CD4-positive, alpha-beta memory T cell (primary cell): Measurements from ENCODE around the gene AMN. TPM values are rescaled to one million over a fixed set of nuclear protein-coding genes. Genes with fewer than 3 reads are reported as not detected.

Source experiments
- CTCF ChIA-PET: fragments of 350-600 bp; sonication (Branson Sonifier 250); formaldehyde crosslinking; loops from one replicate; lab custom pipeline; 2021; ENCODE audit warnings: inconsistent platforms; ENCODE audit not compliant: partially characterized antibody; lab: Charles Lee
- POLR2A ChIA-PET: fragments of 350-600 bp; sonication (Branson Sonifier 250); formaldehyde crosslinking; loops from one replicate; lab custom pipeline; 2021; ENCODE audit not compliant: partially characterized antibody; lab: Charles Lee
- DNase-seq, 5 donors: peaks; one replicate each; pipeline versions ENCODE4 v3.0.0 to v3.0.0-alpha.2; 2020 to 2022; ENCODE audit warnings: mixed read lengths in 1 of 5
- H3K27ac ChIP-seq: one replicate; pipeline ENCODE4 v1.7.0; 2013; ENCODE audit warnings: low read depth, low read length
- H3K27me3 ChIP-seq: 2 replicates; pipeline ENCODE4 v1.7.0; 2013; ENCODE audit warnings: mild to moderate bottlenecking, low read length, moderate library complexity; ENCODE audit not compliant: insufficient read depth
- H3K36me3 ChIP-seq: 2 replicates; pipeline ENCODE4 v1.7.0; 2013; ENCODE audit warnings: mild to moderate bottlenecking, low read length, moderate library complexity; ENCODE audit not compliant: insufficient read depth
- H3K4me1 ChIP-seq: 2 replicates; pipeline ENCODE4 v1.7.0; 2013; ENCODE audit warnings: mild to moderate bottlenecking, low read length, moderate library complexity; ENCODE audit not compliant: insufficient read depth
- H3K4me3 ChIP-seq, 2 donors: one replicate each; pipeline ENCODE4 v1.7.0; 2013; ENCODE audit warnings: low read length in 2 of 2, mild to moderate bottlenecking in 1 of 2
- H3K9me3 ChIP-seq, 2 donors: one replicate each; pipeline ENCODE4 v1.7.0; 2013; ENCODE audit warnings: low read length in 2 of 2, control low read depth in 1 of 2; ENCODE audit not compliant: control insufficient read depth in 1 of 2
- H3K27ac Mint-ChIP-seq, 7 donors: one replicate each; pipeline ENCODE4 v1.8.0; 2020 to 2021; ENCODE audit warnings: mixed read lengths in 7 of 7, mild to moderate bottlenecking in 6 of 7, inconsistent platforms in 3 of 7, moderate library complexity in 3 of 7
- H3K27me3 Mint-ChIP-seq, 2 donors: one replicate each; pipeline ENCODE4 v1.8.0; 2020 to 2021; ENCODE audit warnings: mixed read lengths in 2 of 2
- H3K36me3 Mint-ChIP-seq, 2 donors: one replicate each; pipeline ENCODE4 v1.8.0; 2020 to 2021; ENCODE audit warnings: mixed read lengths in 2 of 2, inconsistent platforms in 1 of 2, mild to moderate bottlenecking in 1 of 2
- H3K4me1 Mint-ChIP-seq, 4 donors: one replicate each; pipeline ENCODE4 v1.8.0; 2020 to 2021; ENCODE audit warnings: mixed read lengths in 4 of 4, mild to moderate bottlenecking in 1 of 4
- H3K4me3 Mint-ChIP-seq, 8 donors: one replicate each; pipeline ENCODE4 v1.8.0; 2020 to 2021; ENCODE audit warnings: mixed read lengths in 8 of 8, mild to moderate bottlenecking in 7 of 8, moderate library complexity in 6 of 8, inconsistent platforms in 3 of 8
- H3K9me3 Mint-ChIP-seq, 8 donors: one replicate each; pipeline ENCODE4 v1.8.0; 2020 to 2021; ENCODE audit warnings: mixed read lengths in 8 of 8, mild to moderate bottlenecking in 5 of 8, inconsistent platforms in 3 of 8, moderate library complexity in 1 of 8
- intact Hi-C: fragments of 100-400 bp; cut with micrococcal nuclease; formaldehyde crosslinking; loops from one replicate; pipeline ENCODE4 v1.15.1; 2023
- polyA plus RNA-seq, 2 donors: library from polyadenylated mRNA; unstranded; fragments of 300-500 nt; fragmentation: Illumina TruSeq; gene quantifications; one replicate each; pipeline ENCODE4 v1.2.3, GENCODE V29; 2021
- total RNA-seq, 2 experiments: library from RNA; stranded (reverse); gene quantifications; one replicate each; pipeline ENCODE4 v1.2.3, GENCODE V29; 2021

Gene AMN
- total and polyA plus RNA-seq, 4 experiments from 2014 or later = 0.77 to 7.1 (median 3.6) TPM

DNA sequence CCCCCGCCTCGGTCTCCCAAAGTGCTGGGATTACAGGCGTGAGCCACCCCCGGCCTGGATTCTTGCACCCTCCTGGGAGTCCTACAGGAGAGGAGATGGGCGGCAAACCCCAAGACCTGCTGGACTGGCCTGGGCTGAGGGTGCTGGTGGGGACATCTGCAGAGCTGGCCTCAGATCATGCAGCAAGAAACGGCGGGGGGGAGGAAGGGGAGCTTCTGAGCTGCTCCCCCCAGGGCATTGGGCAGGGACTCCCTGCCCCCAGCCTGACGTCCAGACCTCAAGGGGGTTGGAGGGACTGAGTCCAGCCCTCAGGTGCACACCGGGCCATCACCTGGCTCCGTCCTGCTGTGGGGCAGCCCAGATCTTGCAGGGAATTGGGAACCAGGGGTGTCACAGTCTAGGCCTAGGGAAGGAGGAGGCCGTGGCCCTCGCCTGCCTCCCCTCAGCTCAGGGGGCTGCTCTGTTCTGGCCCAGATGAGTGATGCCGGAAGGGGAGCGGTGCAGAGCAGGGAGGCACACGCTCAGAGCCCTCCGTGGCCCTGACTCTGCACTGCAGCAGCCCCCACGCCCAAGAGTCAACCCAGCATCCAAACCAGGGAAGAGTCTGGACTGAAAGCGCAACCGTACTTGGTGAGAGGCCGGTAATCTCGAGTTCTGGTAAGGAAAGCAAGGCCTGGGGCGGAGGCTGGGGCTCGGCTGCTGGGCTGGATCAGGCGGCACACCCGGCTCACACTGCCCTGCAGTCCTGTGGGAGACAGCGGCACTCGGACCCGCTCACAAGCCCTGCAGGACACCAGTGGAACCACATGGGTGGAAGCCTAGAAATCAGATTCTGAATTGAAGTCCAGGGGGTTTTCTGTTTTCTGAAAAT, 8.9 kb upstream of the AMN start:
- peaks cover 0 to 1% (median 0%) of the 10 kb centered on the region in 4 donors for H3K4me1 Mint-ChIP-seq

GRCh38 chr14:102914474-102915291, 7.8 kb upstream of the AMN start:
- DNase-seq = no peak
- H3K36me3 ChIP-seq = no peaks in the 10 kb centered on the region
- no peak overlapping the region for H3K27ac ChIP-seq
- no peaks in the 10 kb centered on the region for H3K4me1 ChIP-seq
- Mint-ChIP-seq H3K4me3 (no peak overlapping the region), H3K9me3 (no peaks in the 10 kb centered on the region), H3K4me1 (peaks cover 0 to 1% (median 0%) of the 10 kb centered on the region in 4 donors), H3K27ac (no peak overlapping the region), H3K27me3 (no peaks in the 10 kb centered on the region), H3K36me3 (peaks cover 0 to 7% of the 10 kb centered on the region in 2 donors)
- intact Hi-C loops = loop anchor here (5.0 kb wide), 1 partner anchor 392 kb away; no protein-coding TSS in a partner anchor
- CTCF ChIA-PET = interaction anchor here (2.6 kb wide), 1 partner anchor 220 kb away, joined by 24 read pairs; no protein-coding TSS in a partner anchor
- no peaks in the 10 kb centered on the region for H3K9me3 ChIP-seq
- POLR2A ChIA-PET = no interaction called here
- no peaks in the 10 kb centered on the region for H3K27me3 ChIP-seq
- no peak overlapping the region for H3K4me3 ChIP-seq

More for the DNA sequence above, 8.9 kb upstream of the AMN start:
- H3K4me3 ChIP-seq = no peak overlapping the region
- ChIA-PET CTCF (interaction anchor here (2.6 kb wide), 1 partner anchor 219 kb away, joined by 24 read pairs; no protein-coding TSS in a partner anchor), POLR2A (no interaction called here)
- peak overlapping the region in 2 of 7 donors; percentile 24 to 27 for H3K27ac Mint-ChIP-seq
- intact Hi-C loops = no loop called here
- no peak overlapping the region for H3K4me3 Mint-ChIP-seq
- no peaks in the 10 kb centered on the region for H3K4me1 ChIP-seq
- H3K27me3 ChIP-seq = no peaks in the 10 kb centered on the region
- H3K36me3 Mint-ChIP-seq = peaks cover 0 to 8% of the 10 kb centered on the region in 2 donors
- H3K9me3 ChIP-seq = no peaks in the 10 kb centered on the region
- H3K27ac ChIP-seq = no peak overlapping the region
- H3K36me3 ChIP-seq = no peaks in the 10 kb centered on the region
- H3K9me3 Mint-ChIP-seq = no peaks in the 10 kb centered on the region
- no peaks in the 10 kb centered on the region for H3K27me3 Mint-ChIP-seq
- DNase-seq = no peak

GRCh38 chr14:102915292-102916110, 7.0 kb upstream of the AMN start:
- no peak for DNase-seq
- H3K4me1 Mint-ChIP-seq = peaks cover 0 to 1% (median 0%) of the 10 kb centered on the region in 4 donors
- Histone ChIP-seq H3K4me3 (no peak overlapping the region), H3K4me1 (no peaks in the 10 kb centered on the region), H3K9me3 (no peaks in the 10 kb centered on the region), H3K36me3 (no peaks in the 10 kb centered on the region), H3K27ac (no peak overlapping the region), H3K27me3 (no peaks in the 10 kb centered on the region)
- ChIA-PET CTCF (interaction anchor here (2.6 kb wide), 1 partner anchor 221 kb away, joined by 24 read pairs; no protein-coding TSS in a partner anchor), POLR2A (no interaction called here)
- H3K4me3 Mint-ChIP-seq = no peak overlapping the region
- peaks cover 0 to 7% of the 10 kb centered on the region in 2 donors for H3K36me3 Mint-ChIP-seq
- intact Hi-C loops = loop anchor here (5.0 kb wide), 1 partner anchor 393 kb away; no protein-coding TSS in a partner anchor
- H3K27me3 Mint-ChIP-seq = no peaks in the 10 kb centered on the region
- H3K9me3 Mint-ChIP-seq = no peaks in the 10 kb centered on the region
- H3K27ac Mint-ChIP-seq = peak overlapping the region in 1 of 7 donors; percentile 74

GRCh38 chr14:102916347-102917055, 6.0 kb upstream of the AMN start:
- ChIA-PET CTCF (interaction anchor here (2.6 to 3.2 kb wide), 3 partner anchors 143 to 222 kb away, joined by 15 to 26 read pairs (median 24); no protein-coding TSS in a partner anchor), POLR2A (no interaction called here)
- Mint-ChIP-seq H3K4me1 (peaks cover 0 to 1% (median 0%) of the 10 kb centered on the region in 4 donors), H3K27me3 (no peaks in the 10 kb centered on the region), H3K36me3 (no peaks in the 10 kb centered on the region), H3K4me3 (no peak overlapping the region), H3K27ac (peak overlapping the region in 6 of 7 donors; percentile 39 to 87 (median 50)), H3K9me3 (no peaks in the 10 kb centered on the region)
- DNase-seq = no peak
- Histone ChIP-seq H3K9me3 (no peaks in the 10 kb centered on the region), H3K4me3 (no peak overlapping the region), H3K27me3 (no peaks in the 10 kb centered on the region), H3K4me1 (no peaks in the 10 kb centered on the region), H3K36me3 (no peaks in the 10 kb centered on the region), H3K27ac (no peak overlapping the region)
- intact Hi-C loops = loop anchor here (5.0 kb wide), 1 partner anchor 394 kb away; no protein-coding TSS in a partner anchor

DNA sequence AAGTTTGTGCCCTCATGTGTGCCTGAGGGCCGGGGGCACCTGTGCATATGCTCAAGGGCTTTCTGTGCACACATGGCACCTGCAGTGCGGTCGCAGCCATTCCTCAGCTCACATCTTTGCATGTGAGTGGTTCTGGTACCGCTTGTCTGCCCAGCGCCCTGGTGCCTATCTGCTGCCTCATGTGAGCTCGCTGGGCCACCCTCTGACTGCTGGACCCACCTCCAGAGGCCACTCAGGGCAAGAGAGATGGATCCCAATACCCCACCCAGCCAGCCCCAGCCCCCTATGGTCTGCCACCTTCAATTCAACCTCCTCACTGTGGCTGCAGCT, 5.4 kb upstream of the AMN start:
- H3K27ac ChIP-seq = no peak overlapping the region
- Mint-ChIP-seq H3K9me3 (no peaks in the 10 kb centered on the region), H3K4me1 (peaks cover 0 to 1% (median 0%) of the 10 kb centered on the region in 4 donors), H3K36me3 (no peaks in the 10 kb centered on the region), H3K27me3 (no peaks in the 10 kb centered on the region), H3K27ac (peak overlapping the region in 4 of 7 donors; percentile 10 to 87 (median 30)), H3K4me3 (no peak overlapping the region)
- H3K27me3 ChIP-seq = no peaks in the 10 kb centered on the region
- H3K9me3 ChIP-seq = no peaks in the 10 kb centered on the region
- H3K4me3 ChIP-seq = no peak overlapping the region
- POLR2A ChIA-PET = no interaction called here
- no peaks in the 10 kb centered on the region for H3K36me3 ChIP-seq
- CTCF ChIA-PET = interaction anchor here (2.9 to 3.2 kb wide), 2 partner anchors 144 to 222 kb away, joined by 15 to 26 read pairs; no protein-coding TSS in a partner anchor
- intact Hi-C loops = loop anchor here (5.0 kb wide), 1 partner anchor 395 kb away; no protein-coding TSS in a partner anchor
- DNase-seq = no peak
- H3K4me1 ChIP-seq = no peaks in the 10 kb centered on the region
